Activated CD4-positive, alpha-beta T cell treated with anti-CD3 and anti-CD28 coated beads for 4 hours (primary cell): Measurements from ENCODE around the gene TXK.

Source experiments
- DNase-seq, 2 donors: peaks; one replicate each; pipeline ENCODE4 v3.0.0-alpha.2; 2020

The TXK gene

DNA sequence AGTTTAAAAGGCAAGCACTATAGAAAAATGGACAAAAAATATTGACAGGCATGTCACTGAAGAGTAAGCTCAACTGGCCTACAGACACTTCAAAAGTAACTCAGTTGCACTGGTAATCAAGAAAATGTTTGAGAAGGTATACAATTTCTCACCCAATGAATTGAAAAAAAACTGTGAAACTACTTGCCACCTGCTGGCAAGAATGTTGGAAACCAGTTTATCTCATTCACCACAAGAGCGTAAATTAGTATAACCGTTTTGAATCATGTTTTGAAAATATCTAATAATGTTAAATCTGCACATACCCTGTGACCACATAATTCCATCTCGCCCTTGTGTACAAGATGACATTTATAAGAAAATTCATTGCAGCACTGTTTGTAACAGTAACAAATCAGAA is 31.7 kb downstream of the TXK start:
- no peak for DNase-seq

DNA sequence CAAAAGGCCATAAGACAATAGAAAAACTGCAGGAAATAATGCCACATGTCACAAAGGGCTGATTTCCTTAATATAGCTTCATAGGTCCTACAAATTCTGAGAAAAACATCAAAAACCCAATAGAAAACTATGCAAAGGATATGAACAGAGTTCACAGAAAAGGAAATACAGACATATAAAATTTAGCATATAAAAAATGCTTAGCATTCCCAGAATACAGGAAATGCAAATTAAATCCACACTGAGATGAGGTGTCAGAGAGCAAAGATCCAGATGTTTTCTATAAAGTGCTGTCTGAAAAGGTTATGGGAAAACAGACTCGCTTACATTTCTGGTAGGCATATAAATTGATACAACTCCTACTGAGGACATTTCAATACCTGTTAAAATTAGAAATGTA is 33.8 kb downstream of the TXK start:
- no peak for DNase-seq

DNA sequence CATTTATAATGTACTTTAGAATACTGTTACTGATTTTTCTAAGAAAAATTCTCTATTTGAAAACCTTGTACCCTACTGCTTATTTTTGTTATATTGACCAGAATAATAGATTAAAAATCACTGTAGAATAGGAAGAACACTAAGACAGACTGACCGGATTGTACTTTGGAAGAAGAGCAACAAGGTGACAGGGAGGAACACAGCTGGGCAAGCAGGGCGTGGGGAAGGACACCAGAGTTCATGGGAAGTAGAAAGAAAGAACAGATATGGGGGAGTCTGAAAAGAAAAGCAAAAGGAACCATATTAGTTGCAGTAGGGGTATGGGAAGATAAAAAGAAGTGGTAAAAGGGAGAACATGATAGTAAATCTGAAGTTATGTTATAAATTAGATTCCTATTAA is 38.6 kb downstream of the TXK start:
- no peak for DNase-seq

DNA sequence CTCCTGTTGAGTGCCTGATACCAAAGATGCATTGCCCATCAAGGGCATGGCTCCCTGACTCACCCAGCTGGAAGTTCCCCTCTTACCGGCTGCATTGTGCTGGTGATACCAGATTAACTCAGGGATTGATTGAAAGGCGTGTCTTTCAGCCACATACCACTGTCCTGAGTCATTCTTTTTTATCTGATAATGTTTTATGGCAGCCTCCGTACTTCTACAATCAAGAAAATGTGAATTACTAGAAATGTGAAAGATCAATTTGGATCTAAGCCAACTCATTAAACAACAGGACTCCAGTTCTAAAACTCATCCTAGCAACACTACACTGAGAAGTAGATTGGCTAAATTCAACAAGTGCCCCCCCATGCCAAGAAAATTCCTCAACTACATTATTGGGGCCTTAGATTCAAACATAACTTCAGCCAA is 40.0 kb downstream of the TXK start:
- DNase-seq: no peak

DNA sequence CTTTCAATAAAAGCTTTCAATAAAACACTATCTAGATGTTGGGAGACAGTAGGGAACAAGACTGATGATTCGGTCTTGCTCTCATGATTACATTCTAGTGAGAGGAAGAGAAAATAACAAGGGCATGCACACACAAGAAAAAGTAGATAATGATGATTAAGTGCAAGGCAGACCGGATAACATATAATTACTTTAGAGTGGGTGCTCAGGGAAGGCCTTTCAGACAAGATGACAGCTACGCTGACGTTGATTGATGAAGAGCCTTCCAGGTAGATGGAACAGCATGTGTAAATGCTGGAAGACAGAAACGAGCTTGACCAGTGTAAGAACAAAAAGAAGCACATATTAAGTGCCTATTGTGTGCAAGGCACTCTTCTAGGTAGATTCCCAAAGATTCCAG is 43.4 kb downstream of the TXK start:
- no peak for DNase-seq

DNA sequence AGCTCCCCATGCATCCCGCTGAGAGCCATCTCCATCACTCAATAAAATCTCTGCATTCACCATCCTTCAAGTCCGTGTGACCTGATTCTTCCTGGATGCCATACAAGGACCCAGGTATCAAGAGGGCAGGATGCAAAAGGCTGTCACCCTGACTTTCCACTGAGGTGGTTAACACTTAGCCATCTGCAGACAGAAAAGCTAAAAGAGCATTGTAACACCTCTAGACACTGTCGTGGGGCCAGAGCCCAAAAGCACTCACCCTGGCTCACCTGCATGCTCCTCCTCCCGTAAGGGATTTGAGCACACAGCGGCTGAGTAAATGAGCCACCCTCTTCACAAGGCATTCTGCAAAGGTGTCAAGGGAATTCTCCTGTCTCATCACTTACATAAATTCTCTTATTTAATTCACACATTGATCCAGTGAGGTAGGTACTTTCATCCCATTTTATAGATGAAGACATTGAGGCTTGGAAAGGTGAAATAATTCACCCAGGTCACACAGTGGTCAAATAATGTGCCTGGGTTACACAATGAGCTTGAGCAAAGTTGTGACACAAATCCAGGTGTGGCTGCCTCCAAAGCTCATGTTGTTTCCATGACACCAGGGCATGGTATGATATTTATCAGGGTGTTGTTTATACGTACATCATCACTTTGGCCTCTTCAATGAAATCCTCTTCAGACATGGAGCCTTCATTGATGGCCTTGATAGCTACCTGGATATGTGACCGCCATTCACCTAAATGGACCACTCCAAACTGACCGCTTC is 48.0 kb downstream of the TXK start:
- no peak for DNase-seq

DNA sequence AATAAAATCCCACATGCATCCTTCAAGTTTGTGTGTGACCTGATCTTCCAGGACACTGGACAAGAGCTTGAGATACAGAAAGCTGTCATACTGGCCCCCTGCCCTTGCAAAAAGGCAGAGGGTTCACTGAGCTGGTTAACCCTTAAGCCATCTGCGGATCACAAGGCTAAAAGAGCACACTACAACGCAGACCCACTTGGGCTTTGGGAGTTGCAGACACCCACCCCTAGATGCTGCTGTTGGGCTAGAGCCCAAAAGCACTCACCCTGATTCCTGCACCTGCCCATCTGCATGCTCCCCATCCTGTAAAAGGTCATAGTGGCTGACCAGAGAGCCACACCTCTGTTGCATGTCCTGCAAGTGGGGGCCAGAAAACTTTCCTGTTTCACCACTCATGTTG is 51.1 kb downstream of the TXK start:
- DNase-seq: no peak

DNA sequence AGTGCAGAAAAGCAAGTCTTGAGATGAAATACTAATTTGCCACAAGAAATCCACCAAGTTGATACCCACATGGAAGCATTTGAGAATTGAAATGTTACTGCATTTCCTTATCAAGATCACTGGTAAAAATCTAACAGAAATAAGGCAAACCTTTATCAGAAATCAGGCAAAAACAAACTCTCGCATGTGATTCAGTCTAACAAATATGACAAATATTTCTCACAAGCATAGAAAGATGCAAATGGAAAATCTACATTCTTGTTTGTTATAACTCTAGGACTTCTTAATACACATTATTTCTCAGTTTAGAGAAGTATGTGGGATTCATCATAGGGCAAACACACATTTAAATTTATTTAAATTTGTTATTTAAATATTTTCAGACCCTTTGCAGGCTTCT is 52.9 kb downstream of the TXK start:
- no peak for DNase-seq

DNA sequence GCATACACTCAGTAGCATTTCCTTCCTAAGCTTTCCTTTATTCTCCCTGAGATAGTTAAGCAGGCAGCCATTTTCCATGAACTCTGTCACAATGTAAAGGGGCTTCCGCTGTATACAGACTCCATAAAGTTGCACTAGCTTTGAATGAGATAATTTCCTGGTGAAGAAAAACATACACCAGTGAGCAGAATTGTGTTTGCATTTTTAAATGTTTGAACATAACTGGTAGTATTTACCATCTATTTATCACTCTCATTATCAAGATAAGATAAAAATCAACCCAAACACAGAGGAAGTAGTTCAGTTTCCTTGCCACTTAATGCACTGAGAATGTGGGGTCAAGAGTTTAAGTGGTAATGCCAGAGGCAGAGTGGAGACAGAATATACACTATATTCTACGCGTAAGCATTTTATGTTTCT is 54.1 kb downstream of the TXK start:
- no peak for DNase-seq

DNA sequence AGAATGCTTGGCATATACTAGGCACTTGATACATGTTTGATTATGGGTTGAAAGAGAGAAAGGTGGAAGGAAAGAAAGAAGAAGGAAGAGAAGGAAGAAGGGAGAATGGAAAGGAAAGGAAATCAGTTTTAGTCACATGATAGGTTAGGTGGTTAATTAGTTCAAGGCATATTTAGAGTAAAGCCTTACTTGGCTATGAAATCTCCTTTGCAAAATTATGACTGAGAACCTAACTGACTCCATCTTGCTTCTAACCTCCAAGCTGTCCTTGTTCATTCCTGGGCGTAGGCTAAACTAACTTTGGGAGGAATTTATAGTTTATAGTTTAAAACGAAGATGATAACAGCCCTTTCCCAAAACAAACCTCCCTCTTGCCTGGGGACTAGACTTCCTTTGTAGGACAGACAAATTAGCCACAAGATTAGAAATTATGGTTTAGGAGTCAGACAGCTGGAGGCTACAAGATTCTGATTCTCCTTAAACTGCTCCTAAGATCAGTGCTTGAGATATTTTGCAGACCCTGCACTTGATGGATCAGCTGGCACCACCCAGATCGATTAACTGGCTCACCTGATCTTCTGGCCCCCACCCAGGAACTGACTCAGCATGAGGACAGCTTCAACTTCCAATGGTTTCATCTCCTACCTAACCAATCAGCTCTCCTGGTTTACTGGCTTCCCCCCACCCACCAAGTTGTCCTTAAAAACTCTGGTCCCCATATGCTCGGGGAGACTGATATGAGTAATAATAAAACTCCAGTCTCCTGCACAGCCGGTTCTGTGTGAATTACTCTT is 55.0 kb downstream of the TXK start:
- no peak for DNase-seq

DNA sequence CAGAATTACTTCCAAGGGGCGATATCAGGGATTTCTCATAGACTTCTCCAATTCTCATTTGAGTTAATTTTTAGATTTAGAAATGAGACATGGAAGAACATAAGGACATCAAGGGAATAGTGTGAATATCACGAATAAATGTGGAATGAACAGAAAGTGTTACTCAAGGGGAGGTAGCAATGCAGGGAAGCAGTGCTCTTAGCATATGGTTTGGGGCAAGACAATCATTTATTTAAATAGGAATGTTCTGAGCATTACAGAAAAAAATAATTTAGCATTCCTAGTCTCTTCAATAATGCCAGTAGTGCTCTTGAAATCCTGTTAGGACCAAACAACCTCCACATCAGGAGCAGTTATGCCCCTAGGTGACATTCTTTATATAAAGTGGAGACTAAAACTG is 55.6 kb downstream of the TXK start:
- DNase-seq: no peak

DNA sequence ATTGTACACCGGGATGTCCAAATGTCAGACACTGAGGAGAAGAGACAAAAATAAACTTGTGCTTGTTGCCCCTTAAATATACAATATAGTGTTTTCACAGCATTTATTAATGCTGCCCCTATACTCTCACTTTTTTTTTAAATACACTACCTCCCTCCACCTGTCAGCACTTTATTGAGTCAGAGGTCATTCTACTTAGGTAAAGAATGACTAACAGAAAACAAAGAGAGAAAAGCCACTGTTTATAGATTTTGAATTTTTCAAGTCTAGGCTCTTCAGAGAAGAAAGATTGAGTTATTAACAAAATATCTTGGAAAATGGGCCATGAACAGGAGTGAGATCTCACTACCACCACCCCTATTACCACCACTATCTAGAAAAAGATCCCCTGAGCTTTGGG is 59.4 kb downstream of the TXK start:
- no peak for DNase-seq

DNA sequence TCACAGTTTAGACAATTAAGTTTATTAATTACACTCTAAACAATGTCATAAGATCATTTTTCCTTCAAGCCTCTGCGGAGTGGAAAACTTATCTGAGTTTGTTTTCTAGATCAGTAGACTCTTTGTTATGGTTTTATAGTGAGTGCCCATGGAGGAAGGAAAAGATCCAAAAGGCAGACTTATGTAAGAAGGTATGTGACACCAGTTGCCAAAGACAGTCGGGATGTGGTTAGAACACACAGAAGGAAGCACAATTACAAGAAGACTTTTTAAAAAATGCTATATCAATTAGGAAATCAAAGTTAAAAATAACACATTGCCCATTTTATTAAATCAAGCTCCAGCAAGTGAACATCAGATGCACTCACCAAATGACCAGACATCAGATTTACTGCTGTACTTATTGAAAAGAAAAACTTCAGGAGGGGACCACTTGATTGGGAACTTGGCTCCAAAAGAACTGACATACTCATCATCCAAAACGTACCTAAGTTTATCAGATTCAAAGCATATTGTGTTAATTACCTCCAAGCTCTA is 60.4 kb downstream of the TXK start:
- no peak for DNase-seq

DNA sequence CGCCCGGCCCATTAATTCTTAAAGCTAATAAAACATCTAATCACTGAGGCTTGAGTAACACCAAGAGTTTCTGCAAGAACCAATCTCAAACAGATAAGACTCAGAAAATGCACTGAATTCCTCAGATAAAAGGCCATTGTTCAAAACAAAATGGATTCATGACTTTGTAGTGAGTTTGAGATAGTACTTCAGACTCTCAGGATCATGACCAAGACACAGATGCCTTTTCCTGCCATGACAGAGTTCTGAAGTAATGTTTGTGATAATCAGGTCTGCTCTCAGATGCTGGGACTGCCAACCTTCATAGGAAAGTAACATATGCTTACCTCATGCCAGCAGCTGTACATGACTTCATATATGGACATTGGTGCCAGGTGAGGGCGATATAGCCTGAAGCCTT is 62.9 kb downstream of the TXK start:
- no peak for DNase-seq

DNA sequence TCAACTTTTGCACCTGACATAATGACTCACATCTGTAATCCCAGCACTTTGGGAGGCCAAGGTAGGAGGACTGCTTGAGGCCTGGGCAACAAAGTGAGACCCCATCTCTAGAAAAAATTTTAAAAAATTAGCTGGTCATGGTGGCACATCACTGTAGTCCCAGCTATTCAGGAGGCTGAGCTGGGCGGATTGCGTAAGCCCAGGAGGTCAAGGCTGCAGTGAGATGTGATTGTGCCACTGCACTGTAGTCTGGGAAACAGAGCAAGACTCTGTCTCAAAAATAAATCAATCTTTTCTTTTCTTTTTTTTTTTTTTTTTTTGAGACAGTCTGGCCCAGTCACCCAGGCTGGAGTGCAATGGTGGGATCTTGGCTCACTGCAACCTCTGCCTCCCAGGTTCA is 65.0 kb downstream of the TXK start:
- no peak for DNase-seq

DNA sequence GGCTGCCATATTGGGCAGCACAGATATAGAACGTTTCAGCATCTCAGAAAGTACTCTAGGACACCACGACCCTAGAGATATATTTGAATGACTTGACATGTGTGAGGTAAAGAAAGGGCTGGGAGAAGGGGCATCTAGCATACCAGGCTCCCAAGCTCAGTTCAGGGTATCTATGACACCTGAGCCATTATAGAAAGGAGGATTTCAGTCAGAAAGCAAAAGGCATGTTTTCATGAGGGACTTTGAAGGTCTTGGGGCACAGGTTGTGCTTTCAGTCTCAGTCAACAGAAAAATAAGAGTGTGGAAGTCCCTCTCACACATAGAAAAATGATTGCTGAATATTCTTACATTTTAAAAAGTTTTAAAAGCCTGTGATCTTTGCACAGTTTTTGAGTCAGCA is 65.9 kb downstream of the TXK start:
- DNase-seq: no peak

DNA sequence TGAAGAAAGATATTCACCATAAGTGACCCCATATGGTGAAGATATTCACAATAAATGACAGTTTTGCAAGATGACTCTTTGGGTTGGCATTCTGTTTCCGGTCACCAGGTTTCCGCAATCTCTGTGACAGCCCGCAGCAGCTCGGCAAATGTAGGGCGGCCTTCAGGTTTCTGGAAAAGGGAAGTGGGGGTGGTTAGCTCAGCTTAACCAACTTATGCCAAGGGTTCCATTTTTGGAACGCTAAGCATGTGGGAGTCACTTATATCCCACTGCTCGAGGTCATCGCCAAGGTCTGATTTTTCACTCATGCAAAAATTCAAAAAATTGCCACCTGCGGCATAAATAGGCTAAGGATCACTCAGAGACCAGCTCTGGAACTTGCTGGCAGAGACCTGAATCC is 66.5 kb downstream of the TXK start:
- DNase-seq: no peak

DNA sequence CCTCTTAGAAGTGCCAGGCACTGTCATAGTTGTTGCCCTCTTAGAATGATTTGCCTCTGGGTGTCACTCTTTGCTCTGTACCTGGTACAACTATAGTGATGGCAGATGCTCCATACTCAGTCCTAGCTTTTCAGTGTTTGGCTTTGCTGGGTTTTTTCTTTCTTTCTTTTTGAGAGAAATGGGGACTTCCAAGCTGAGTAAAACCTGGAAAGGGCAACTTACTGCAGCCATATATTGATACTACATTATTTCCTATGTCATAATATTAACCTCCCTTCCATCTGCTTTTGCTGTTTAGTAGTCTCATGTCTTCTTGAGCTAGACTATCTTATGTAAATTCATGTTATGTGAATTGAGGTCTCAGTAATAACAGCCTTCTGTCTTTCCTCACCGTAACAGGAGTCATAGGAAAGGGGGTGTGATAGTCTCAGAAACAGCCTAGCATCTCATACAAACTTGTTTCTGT is 68.4 kb downstream of the TXK start:
- no peak for DNase-seq

DNA sequence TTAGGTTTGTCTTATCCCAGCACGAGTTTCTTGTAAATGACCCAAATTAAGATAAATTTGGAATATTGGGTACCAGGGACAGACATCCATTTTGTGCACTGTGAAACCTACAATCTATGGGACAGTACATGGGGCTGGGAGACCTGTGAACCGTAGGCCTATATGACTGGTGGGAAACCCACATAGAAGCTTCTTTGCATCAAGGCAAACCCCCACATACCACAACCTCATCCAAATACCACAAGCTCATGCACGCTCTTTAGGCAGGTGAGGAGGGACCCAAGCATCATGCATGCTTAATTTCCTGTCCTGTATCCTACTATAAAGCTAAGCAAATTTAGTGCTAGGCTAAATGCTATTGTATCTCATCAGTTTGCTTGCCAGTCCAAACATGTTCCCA is 69.7 kb downstream of the TXK start:
- DNase-seq: no peak

DNA sequence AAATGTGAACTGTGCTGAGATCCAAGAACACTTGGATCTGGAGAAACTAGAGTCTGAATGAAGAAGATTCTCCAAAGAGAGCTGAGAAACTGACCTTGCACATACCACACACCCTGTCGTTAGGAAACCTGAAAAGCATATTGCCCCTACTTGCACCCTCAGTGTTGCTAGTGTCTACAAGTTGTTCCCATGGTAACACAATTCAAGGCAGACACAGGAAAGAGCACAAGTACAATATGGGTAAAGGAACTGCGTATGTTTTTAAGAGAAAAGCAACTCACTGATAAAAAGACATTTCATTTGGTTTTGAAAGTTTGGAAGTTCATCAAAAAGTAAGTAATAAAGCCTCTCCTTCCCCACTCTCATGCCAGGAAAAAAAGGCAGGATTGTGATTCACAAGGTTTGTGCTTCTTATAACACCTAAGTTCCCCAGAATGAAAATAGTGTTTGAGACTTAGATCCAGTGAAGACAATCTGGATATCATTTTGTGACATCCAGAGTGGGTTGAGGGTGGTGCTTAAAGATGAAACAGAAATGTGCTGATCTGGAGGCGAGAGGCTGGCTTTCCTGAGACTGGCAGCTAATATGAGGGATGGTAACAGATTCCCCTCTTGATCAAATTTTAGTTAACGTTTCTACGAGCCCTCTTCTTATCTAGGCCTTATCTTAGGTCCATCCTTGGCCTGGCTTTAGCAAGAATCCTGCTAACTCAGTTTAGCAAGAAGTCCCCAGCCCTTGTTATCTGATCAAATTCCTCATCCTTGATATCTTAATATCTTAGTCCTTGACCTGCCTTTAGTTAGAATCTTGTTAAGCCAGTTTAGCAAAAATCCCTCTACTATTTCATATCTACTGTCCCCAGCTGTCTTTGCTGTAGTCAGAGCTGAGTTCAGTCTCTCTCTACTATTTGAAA is 75.2 kb downstream of the TXK start:
- DNase-seq: no peak

DNA sequence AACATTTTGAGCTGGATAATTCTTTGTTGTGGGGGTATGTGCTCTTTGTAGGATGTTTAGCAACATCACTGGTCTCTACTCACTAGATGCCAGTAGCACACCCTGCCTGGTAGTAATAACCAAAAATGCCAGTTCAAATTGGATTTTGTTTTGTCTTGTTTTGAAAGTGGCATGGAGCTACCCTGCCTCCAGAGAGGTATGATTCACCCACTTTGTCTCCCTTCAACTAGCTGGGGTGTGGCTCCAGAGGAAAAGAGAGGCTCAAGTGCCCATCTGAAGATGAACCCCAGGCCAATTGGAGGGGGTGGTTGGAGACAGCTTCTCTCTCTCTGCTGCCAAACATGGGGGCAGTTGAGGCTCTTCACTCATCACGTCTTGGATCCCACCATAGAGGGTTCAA is 83.0 kb downstream of the TXK start:
- no peak for DNase-seq

DNA sequence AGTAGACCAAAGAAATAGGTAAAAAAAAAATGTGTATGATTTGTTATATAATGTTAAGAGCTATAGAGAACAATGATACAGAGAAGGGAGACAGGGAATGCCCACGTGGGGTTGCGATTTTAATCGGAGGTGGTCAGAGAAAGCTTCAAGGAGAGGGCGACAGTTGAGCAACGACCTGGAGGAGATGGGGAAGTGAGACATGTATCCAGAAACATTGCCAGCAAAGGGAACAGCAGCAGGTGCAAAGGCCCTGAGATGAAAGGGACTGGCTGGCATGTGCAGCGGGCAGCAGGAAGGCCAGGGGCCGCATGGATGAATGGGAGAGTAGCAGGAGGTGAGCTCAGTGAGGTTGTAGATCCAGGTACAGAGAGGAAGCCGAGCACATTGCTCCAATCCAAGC is 84.6 kb downstream of the TXK start:
- DNase-seq: no peak

DNA sequence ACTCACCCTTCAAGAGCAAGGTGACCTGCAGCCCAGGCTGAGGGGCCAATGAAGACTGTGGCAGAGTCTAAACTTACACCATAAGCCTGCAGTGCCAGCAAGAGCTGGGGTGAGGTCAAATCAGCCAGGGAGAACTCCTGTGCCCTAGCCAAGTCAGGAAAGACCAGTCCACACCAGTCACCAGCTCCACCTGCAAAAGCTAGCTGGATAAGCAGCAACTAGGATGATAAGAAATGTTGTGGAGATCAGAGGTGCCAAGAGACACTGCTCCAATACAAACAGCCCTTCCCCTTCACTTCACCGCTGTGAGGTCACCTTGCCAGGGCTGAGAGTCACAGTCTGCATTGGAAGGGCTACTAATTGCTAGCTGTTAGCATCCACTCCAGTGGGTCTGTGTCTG is 86.2 kb downstream of the TXK start:
- no peak for DNase-seq
